Measurements from ENCODE around the gene GNA12.
A peak's percentile ranks its signal among the peaks of the same experiment; 100 is the strongest.

Gene GNA12, protein sequence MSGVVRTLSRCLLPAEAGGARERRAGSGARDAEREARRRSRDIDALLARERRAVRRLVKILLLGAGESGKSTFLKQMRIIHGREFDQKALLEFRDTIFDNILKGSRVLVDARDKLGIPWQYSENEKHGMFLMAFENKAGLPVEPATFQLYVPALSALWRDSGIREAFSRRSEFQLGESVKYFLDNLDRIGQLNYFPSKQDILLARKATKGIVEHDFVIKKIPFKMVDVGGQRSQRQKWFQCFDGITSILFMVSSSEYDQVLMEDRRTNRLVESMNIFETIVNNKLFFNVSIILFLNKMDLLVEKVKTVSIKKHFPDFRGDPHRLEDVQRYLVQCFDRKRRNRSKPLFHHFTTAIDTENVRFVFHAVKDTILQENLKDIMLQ

DNA sequence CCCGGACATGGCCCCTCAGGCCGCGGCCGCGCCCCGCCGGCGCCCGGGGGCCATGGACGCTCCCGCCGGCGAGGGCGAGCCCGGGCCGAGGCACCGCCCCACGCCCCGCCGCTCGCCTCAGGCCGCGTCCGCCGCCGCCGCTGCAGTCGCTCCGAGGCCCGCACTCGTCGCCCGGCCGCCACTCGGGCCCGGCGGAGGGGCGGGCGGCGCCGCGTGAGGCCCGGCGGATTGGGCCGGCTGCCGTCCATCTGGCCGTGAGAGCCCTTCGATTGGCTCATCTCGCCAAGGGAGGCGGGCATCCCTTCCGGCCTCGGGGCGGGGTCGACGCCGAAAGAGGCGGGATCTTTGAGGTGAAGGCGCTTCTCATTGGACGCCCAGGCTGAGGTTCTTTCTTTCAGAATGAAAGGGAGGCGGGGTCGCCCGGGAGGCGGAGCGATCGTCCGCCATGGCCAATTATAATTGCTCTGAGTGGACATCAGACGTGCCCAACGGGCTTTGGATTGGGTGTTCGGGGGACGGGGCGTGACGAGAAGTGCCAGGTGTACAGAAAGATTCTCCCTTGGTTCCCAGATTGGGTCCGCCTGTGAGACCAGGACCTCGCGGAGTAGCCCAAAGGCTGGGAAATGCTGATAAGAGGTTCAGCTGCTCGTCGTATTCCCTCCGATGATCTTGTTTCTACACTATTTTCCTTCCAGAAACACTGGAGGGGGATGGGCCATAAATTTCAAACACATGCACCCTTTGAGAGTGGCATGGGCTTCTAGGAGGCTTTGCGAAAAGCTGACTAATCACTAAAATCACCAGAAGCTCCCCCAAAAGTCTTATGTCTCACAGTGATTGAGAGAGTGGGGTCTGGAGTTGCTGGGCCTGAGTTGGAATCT lies at the start of gene GNA12:
TSS of gene GNA12 (minus strand) at position 156 of the 881 bp plus-strand sequence. CDS start at position 9, 147 bp downstream.
- peak; percentile 88 for DNase-seq (ENCODE audit: low read depth, low spot score)
- H3K27ac ChIP-seq = peak within 1 kb of the TSS; percentile 46

DNA sequence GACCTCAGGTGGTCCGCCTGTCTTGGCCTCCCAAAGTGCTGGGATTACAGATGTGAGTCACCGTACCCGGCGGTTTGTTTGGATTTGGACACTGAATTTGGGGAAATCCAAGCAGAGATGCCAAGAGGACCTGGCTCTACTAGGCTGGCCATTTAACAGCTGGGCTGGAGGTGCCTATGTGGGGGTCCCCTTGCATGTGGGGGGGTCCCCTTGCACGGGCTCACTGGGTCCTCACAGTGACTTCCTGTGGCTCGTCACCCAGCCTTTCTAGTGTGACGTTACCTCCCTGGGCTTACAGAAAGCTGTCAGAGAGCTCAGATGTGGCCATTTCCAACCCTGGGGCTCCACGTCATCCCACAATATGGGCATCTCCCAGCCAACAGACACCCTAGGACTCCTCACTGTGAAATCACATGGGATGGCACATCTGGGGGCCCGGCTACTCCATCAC lies 49.3 kb upstream of the GNA12 start:
- no peak for DNase-seq (ENCODE audit: low read depth, low spot score)
- no peak overlapping the region for H3K27ac ChIP-seq

DNA sequence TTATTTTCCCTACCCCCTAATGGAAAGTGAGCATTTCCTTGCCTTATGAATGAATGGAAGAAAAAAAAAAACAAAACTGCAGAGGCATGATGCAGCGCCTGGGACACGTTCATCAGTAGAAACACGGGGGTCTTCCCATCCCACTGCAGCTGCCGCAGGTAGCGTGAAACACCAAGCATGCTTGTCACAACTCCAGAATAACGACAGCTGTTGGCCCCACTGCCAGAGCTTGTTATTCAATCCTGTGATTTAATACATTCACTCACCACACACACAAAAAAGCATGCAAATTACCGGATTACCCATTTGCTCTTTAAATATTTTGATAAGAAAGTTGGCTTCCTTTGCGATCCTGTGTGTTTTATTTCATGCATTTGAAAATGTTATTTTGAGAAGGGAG lies 48.4 kb upstream of the GNA12 start:
- no peak overlapping the region for H3K27ac ChIP-seq
- no peak for DNase-seq (ENCODE audit: low read depth, low spot score)

DNA sequence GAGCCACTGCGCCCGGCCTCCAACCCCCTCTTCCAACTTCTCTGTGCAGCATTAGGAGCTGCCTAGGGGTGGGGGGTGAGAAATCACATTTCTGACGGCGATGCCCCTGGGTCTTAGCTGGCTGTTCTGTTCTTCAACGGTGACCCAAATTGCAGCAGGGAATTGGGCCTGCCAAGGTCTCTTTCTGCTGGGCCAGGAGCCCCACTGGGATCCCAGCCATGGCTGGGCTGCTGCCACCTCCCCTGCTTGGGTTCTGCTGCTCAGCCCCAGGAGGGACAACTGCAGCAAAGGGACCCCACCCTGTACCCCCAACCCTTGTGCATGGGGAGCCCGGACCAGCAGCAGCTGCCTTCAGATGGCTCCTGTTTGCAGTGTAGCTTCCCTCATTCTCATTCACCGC lies 43.7 kb upstream of the GNA12 start:
- no peak overlapping the region for H3K27ac ChIP-seq
- no peak for DNase-seq (ENCODE audit: low read depth, low spot score)

DNA sequence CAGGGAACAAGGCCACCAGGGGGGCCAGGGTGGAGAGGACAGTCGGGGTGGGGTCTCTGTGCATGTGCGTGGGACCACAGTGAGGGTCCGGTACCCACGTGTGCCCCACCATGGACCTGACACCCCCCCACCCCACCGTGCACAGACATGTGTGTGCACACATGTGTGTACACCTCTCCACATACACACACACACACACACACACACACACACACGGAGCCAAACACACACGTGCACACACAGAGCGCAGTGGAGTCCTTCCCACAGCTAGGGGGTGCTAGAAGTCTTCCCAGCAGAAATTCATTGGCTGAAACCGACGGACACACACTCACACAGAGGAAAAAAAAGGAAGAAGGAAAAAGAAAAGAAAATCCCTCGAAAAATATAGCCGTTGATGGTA lies 42.8 kb upstream of the GNA12 start:
- H3K27ac ChIP-seq = no peak overlapping the region
- peak; percentile 50 for DNase-seq (ENCODE audit: low read depth, low spot score)

DNA sequence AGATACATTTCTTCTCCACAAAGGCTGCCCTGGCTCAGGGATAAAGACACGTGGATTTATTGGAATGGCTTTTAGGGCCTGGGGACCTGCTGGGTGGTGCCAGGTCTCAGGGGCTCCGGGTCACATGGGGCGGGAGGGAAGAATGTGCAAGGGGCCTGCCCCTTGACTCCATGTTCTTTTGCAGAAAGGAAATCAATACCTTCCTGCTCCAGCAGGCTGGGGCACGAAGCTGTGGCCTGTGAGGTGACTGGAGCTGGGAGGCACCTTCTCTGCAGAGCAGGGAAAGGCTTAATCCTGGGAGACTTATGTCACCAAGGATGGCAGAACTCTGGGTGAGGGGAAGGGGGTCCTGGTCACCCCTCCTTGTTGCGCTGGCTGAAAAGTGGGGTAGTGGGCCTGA lies 42.3 kb upstream of the GNA12 start:
- H3K27ac ChIP-seq = no peak overlapping the region
- no peak for DNase-seq (ENCODE audit: low read depth, low spot score)

DNA sequence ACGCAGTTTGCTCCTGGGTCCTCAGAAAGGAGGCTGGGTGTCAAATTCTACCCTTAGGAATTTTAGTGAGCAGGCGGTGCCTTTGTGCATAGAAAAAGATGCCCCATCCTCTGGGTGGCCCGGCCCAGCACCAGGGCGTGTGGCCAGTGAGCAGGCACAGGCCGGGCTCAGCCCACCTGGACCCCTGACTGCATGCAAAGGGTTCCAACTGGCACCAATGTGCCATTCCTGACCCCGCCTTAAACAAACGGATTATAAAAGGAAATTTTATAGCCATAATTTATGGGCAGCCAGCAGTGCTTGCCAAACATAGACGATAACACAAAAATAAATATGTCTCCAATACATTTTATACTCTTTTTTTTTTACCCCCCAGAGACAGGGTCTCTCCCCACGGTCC lies 40.1 kb upstream of the GNA12 start:
- no peak overlapping the region for H3K27ac ChIP-seq
- no peak for DNase-seq (ENCODE audit: low read depth, low spot score)

DNA sequence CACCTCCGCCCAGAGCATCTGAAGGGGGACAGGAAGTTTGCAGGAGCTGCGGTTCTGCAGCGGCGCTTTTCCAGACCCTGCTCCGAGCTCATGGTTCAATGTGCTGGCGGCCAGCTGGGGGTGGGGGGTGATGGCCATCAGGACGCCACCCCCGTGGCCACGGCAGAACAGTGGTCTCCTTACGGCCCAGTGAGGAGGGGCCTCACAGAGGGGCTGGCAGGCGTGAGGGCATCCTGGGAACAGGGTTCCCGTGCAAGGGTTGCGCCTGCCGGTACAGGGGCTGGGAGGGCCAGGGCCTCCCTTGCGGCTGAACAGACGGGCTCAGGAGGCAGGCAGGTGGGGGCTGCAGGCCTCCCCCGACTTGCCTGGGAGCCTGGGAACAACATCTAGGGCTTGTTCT lies 39.0 kb upstream of the GNA12 start:
- DNase-seq (ENCODE audit: low read depth, low spot score) = no peak
- no peak overlapping the region for H3K27ac ChIP-seq

DNA sequence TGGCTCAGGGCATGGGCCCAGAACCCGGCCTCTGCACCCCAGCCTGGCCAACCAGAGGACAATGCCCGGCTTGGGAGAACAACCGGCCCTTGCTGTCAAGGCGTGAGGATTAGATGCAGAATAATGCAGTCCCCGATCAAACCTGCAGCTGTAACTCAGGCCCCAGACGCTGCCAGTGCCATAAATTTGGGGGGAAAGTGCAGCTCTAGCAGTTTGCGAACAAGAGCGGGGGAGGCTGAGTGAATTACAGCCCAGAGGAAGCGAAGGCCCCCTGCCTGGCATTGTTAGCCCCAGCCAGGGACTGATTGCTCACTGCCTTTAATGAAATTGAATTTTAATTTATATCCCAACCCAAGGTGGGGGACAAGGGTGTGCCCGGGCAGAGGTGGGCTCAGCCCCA lies 38.0 kb upstream of the GNA12 start:
- H3K27ac ChIP-seq = no peak overlapping the region
- no peak for DNase-seq (ENCODE audit: low read depth, low spot score)

DNA sequence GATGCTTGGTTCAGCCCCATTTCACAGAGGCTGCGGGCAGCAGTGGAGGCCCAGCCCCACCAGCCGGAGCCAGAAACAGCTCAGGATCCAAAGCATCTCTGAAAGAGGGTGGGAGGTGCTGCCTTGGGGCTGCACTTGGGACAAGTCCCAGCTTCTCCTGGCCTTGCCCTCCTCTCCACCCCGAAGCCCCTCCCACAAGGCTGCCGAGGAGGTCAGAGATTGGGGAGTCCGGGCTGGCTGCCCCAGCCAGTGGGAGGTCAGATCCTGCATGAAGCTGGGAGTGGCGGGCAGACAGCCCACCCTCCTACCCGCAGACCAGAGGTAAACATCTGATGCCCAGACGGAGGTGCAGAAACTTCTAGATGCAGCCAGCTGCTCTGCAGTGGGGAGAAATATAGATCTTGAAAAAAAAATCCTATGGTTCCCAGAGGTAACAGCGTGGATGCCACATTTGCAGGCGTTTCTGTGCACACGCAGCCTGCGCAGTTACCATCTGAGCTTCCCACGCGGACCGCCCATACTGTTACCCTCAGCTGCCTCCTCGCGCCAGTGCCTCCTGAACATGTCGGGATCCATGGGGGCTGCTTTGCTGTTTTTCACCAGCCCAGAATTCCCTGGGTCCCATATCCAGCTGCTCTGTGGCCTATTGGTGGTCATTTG lies 36.9 kb upstream of the GNA12 start:
- no peak for DNase-seq (ENCODE audit: low read depth, low spot score)
- no peak overlapping the region for H3K27ac ChIP-seq

DNA sequence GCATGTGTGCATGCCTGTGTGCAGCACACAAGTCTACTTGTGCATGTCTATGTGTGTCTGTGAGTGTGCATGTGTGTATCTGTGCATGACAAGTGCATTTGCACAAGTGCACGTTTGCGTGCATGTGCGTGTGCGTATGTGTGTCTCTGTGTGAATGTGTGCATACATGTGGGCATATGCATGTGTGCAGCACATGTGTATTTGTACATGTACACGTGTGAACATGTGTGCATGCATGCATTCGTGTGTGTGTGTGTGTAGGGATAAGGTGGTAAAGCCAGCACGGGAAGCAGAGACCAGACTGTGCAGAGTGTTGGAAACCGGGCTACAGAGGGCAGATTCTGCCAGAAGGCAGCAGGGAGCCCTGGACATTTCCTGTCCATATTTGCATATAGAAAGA lies 35.9 kb upstream of the GNA12 start:
- DNase-seq (ENCODE audit: low read depth, low spot score) = no peak
- no peak overlapping the region for H3K27ac ChIP-seq

DNA sequence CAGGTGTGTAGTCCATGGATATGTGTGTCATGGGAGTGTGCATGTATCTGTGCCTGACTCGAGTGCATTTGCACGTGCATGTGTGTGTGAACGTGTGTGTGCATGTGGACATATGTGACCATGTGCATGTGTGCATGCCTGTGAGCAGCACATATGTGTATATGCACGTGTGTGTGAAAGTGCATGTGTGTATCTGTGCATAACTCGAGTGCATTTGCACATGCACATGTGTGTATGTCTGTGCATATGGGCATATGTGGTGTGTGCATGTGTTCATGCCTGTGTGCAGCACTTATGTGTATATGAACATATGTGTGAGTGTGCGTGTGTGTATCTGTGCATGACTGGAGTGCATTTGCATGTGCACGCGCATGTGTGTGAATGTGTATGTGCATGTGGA lies 35.2 kb upstream of the GNA12 start:
- no peak overlapping the region for H3K27ac ChIP-seq
- no peak for DNase-seq (ENCODE audit: low read depth, low spot score)

DNA sequence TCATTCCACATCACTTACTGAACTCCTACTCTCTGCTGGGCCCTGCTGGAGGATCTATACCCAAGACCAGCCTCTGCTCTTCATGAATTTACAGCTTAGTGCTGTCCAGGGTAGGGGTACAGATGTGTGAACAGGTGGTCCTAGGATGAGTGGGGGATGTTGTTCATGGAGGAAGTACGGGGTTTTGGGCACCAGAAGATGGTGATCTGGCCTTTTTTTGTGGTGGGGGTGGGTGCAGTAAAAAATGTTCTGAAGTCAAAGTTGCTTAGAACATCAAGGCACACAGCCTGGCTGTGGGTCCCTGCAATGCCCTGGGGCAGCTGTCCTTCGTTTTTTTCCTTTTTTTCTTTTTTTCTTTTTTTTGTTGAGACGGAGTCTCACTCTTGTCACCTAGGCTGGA lies 34.2 kb upstream of the GNA12 start:
- DNase-seq (ENCODE audit: low read depth, low spot score) = no peak
- no peak overlapping the region for H3K27ac ChIP-seq

DNA sequence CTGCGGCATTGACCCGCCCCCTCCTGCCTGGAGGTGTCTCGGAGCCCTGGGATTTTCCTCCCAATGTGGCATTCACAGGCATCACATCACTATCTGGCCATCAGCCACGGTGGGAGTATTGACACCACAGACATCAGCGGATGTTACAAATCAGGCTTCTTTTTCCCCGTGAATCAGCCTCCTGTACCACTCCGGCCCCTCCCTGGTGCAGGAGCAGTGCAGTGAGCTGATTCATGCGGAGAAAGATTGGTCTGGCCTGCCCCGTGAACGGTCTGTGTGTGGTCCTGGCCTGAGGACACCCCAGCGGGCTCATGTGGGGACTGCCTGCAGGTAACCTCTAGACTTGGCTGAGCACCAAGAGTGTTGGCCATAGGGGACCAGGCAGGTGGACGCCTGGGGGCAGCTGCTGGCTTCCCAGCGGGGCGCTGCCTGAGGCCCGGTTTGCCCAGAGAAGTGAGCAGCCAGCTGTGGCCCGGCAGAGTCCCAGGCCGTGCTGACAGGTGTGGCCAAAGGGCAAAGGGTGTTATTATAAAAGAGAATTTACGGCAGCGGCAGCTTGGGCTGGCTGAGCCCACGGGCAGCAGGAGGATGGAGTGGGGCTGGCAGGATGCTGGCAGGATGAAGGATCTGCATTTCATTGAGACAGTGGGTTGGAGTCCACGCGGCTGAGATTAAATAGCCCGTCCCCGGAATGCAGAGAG lies 32.1 kb upstream of the GNA12 start:
- DNase-seq (ENCODE audit: low read depth, low spot score) = peak; percentile 22
- H3K27ac ChIP-seq = peak overlapping the region; percentile 95

DNA sequence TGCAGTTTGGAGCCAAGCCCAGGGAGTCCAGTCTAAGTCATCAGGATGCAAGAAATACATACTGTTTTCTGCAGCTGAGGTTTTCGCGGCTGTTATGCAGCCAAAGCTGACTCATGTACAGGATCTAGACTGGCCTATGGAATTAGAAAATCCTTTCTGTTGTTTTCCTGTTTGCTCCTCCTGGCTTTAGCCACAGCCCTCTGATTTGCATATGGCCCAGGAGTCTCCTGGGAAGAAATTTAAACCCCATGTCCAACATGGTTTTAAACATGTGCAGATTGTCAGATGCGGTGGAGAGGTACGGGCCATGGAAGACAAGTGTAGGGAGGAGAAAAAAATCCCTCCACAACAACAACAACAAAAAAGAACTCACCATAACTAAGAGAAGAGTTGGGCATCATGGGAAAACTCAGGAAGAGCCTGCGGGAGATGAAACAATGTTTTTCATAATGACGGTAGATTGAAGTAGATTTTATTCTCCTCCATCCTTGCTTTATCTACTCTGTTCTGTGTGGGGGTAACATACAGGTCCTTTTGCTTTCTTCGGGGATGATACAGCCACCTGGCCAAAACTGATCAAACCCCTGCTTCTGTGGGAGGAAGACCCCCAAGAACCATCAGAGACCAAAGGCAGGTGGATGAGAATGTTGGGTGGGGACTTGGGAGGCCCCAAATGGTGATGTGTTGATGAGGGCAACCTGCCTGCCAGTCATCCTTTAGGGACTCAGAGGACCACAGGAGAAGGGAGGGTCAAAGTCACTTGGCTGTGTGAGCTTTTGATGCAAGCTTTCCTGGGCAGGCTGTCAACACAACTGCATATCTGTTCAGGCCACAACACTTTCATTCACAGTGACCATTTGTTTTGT lies 29.8 kb upstream of the GNA12 start:
- DNase-seq (ENCODE audit: low read depth, low spot score) = peak; percentile 91
- peak overlapping the region; percentile 95 for H3K27ac ChIP-seq

DNA sequence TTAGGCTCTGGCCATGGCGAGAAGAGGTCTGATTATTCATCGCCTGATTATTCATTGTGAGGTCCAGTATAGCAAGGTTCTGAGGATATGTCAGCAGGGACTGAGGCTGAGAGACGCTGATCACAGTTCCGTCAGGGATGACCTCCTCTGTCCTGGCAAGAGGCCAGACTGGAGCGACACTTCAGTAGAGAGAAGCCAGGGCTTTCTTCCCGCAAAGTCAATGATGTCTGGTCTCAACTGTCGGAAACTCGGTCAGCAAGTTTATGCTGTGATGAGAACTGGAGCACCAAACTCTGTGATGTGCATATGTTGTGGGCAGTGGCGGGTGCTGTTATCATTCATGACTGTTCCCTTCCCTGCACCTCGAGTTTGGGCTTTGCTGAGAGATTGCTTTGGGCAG lies 29.0 kb upstream of the GNA12 start:
- DNase-seq (ENCODE audit: low read depth, low spot score) = no peak

DNA sequence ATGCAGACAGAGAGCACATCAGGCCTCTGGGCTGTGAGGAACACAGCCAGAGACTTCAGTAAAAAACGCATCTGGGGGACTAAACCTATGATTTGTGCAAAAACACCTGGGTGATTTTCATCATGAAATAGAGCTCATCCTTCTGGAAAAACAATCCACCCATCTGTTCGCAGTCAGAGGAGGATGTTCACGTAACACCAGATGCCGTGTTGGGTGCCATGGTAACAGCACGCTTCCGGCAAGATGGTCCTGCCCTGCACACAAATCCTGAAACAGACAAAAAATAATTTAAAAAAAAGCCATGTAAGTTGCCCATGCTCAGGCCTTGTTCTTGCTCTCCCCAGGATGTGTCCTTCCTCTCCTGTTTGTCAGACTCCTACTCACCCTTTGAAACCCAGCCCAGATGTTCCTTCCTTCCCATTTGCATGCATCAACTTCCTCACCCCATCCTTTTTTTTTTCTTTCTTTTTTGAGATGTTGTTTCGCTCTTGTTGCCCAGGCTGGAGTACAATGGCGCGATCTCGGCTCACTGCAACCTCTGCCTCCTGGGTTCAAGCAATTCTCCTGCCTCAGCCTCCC lies 28.3 kb upstream of the GNA12 start:
- no peak for DNase-seq (ENCODE audit: low read depth, low spot score)
- H3K27ac ChIP-seq = no peak overlapping the region

More for the DNA sequence above, 29.0 kb upstream of the GNA12 start:
- H3K27ac ChIP-seq = peak overlapping the region; percentile 95

DNA sequence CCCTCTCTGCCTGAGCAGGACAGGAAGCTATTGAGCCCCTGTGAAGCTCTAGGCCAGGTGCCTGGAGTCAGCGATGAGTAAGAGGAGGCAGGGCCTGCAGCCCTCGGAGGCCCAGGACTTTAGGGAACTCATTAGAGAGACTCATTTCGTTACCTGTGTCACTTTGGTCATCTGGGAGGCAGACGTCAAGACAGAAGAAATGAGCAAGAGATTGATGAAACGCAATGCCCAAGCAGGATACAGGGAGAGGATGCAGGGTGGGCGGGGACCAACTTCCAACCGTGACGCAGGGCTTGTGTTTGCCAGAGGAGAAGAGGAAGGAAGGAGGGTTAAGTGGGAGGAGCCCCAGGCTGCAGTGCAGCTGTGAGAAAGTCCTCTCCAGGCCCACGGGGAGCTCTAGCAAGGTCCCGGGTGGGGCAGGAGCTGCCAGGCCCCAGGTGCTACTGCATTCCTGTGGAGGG lies 26.4 kb upstream of the GNA12 start:
- DNase-seq (ENCODE audit: low read depth, low spot score) = peak; percentile 14
- H3K27ac ChIP-seq = peak overlapping the region; percentile 16

DNA sequence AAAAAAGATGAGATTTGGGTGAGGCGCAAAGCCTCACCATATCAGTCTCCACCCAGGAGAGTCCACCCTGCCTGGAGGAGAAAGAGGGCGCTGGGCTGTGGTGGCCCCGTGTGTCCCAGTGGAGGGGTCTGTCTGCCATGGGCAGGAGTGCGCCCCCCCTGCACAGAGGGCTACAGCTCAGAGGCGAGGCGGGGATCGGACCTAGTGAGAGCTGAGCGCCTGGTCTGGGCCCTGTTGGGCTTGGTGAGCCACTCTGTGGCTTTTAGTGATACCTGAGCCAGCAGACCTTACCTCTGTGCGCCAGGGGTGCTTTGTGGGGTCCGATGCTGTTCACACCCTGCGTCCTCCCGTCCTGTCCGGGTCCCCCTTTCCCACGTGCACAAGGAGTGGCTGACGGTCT lies 25.9 kb upstream of the GNA12 start:
- no peak for DNase-seq (ENCODE audit: low read depth, low spot score)
- H3K27ac ChIP-seq = peak overlapping the region; percentile 16
